DND-41 (cell line): ENCODE results near the gene RNF123.

Source experiments
- EZH2 ChIP-seq: IDR thresholded peaks from 3 replicates; pipeline ENCODE4 v1.6.1; 2012; ENCODE audit warnings: borderline replicate concordance, low read depth, mild to moderate bottlenecking, moderate library complexity, low read length, inconsistent platforms; ENCODE audit not compliant: severe bottlenecking
- TF ChIP-seq, protein P1 (sequence below): IDR thresholded peaks from 2 replicates; pipeline ENCODE4 v1.5.1; 2012; ENCODE audit warnings: borderline replicate concordance, low read length, moderate library complexity, mild to moderate bottlenecking; ENCODE audit not compliant: poor library complexity, severe bottlenecking; ENCODE audit errors: extremely low read depth

DNA sequence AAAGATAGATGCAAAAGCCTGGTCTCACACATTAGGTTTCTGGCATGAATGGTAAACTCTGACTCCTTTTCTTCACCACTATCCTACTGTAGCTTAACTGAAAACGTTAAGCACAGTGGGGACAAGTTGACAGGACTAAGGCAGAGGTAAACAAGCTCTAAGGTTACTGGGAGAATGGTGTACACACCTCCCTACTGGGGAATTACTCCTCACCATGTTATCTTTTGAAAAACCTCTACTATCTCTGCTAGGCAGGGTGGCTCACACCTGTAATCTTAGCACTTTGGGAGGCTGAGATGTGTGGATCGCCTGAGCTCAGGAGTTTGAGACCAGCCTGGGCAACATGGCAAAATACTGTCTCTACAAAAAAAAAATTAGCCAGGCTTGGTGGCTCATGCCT is 67.8 kb downstream of the RNF123 start:
- TF ChIP-seq, protein P1, sequence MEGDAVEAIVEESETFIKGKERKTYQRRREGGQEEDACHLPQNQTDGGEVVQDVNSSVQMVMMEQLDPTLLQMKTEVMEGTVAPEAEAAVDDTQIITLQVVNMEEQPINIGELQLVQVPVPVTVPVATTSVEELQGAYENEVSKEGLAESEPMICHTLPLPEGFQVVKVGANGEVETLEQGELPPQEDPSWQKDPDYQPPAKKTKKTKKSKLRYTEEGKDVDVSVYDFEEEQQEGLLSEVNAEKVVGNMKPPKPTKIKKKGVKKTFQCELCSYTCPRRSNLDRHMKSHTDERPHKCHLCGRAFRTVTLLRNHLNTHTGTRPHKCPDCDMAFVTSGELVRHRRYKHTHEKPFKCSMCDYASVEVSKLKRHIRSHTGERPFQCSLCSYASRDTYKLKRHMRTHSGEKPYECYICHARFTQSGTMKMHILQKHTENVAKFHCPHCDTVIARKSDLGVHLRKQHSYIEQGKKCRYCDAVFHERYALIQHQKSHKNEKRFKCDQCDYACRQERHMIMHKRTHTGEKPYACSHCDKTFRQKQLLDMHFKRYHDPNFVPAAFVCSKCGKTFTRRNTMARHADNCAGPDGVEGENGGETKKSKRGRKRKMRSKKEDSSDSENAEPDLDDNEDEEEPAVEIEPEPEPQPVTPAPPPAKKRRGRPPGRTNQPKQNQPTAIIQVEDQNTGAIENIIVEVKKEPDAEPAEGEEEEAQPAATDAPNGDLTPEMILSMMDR, result no peak
- no peak for TF ChIP-seq EZH2
